ENCODE data around the gene RAB1B. TPM values are rescaled to one million over a fixed set of nuclear protein-coding genes. Genes with fewer than 3 reads are reported as not detected.
"Not testable (repeated sequence)": the region's sequence is repeated elsewhere in the genome, so short reads cannot be mapped to it uniquely, and the experiment has no call there.

Gene RAB1B
- total RNA-seq, 1 donor from 2014 or later = 77.8 TPM

GRCh38 chr11:66239998-66240780 is 28.2 kb upstream of the RAB1B start:
- no peak for DNase-seq

GRCh38 chr11:66240781-66241136 is 27.7 kb upstream of the RAB1B start:
- no peak for DNase-seq

GRCh38 chr11:66242095-66242765 is 26.2 kb upstream of the RAB1B start:
- no peak for DNase-seq

- DNase-seq = no peak
Measured at GRCh38 chr11:66243782-66244535, 24.5 kb upstream of the RAB1B start.

GRCh38 chr11:66247295-66247694 is 21.1 kb upstream of the RAB1B start:
- DNase-seq = no peak

GRCh38 chr11:66247801-66248200 is 20.6 kb upstream of the RAB1B start:
- DNase-seq = no peak

GRCh38 chr11:66248903-66249302 is 19.5 kb upstream of the RAB1B start:
- no peak for DNase-seq

GRCh38 chr11:66251809-66252208 is 16.6 kb upstream of the RAB1B start:
- no peak for DNase-seq

GRCh38 chr11:66253081-66253480 is 15.4 kb upstream of the RAB1B start:
- DNase-seq = not testable (repeated sequence)

- DNase-seq = no peak
Measured at GRCh38 chr11:66258473-66258893, 10.0 kb upstream of the RAB1B start.

- no peak for DNase-seq
Measured at GRCh38 chr11:66259225-66259624, 9.2 kb upstream of the RAB1B start.

GRCh38 chr11:66259956-66260355 is 8.5 kb upstream of the RAB1B start:
- no peak for DNase-seq

- no peak for DNase-seq
Measured at GRCh38 chr11:66261578-66261977, 6.9 kb upstream of the RAB1B start.

GRCh38 chr11:66262191-66262590 is 6.2 kb upstream of the RAB1B start:
- no peak for DNase-seq

- no peak for DNase-seq
Measured at GRCh38 chr11:66262696-66263095, 5.7 kb upstream of the RAB1B start.

- no peak for DNase-seq
Measured at GRCh38 chr11:66263231-66263630, 5.2 kb upstream of the RAB1B start.

- no peak for DNase-seq
Measured at GRCh38 chr11:66263785-66264184, 4.7 kb upstream of the RAB1B start.

GRCh38 chr11:66264383-66264782 is 4.1 kb upstream of the RAB1B start:
- no peak for DNase-seq

- DNase-seq = peak; percentile 35
Measured at GRCh38 chr11:66264914-66265313, 3.5 kb upstream of the RAB1B start.

GRCh38 chr11:66265531-66266377 is 2.7 kb upstream of the RAB1B start:
- DNase-seq = no peak

GRCh38 chr11:66266378-66267038 is 1.9 kb upstream of the RAB1B start:
- DNase-seq = no peak

- DNase-seq = no peak
Measured at GRCh38 chr11:66267039-66267378, 1.4 kb upstream of the RAB1B start.
